ENCODE data around the gene CFAP70. TPM values are rescaled to one million over a fixed set of nuclear protein-coding genes. Genes with fewer than 3 reads are reported as not detected.

CFAP70 gene
- total and polyA plus RNA-seq, 5 experiments from 2014 or later = 0.31 to 9.0 (median 0.50) TPM

GRCh38 chr10:73205081-73205480 lies 153.6 kb downstream of the CFAP70 start:
- H3K36me3 Mint-ChIP-seq = peaks cover 8 to 19% (median 12%) of the 10 kb centered on the region in 3 donors

More at GRCh38 chr10:73205081-73205480, 153.6 kb downstream of the CFAP70 start:
- POLR2A ChIA-PET = interaction anchor here (0.6 kb wide), 1 partner anchor 602 kb away, joined by 3 read pairs; no protein-coding TSS in a partner anchor
- Mint-ChIP-seq H3K4me3 (no peak overlapping the region), H3K27me3 (no peaks in the 10 kb centered on the region), H3K27ac (no peak overlapping the region), H3K9me3 (peaks cover 0 to 5% (median 0%) of the 10 kb centered on the region in 9 donors), H3K4me1 (no peaks in the 10 kb centered on the region)
- ATAC-seq (no peak), DNase-seq (no peak)

Other genes with a start within 250 kb of the CFAP70 start
- gene NUDT13, start 248.4 kb downstream of the CFAP70 start, total RNA-seq = 1 to 10 TPM; 2.2 to 3.4 TPM
- 1 to 10 TPM; 1.0 to 1.7 (median 1.3) TPM for gene NUDT13, start 248.4 kb downstream of the CFAP70 start, polyA plus RNA-seq
- 10 to 100 TPM; 31.3 to 36.0 TPM for gene ECD, start 190.9 kb downstream of the CFAP70 start, total RNA-seq
- 10 to 100 TPM; 19.9 to 32.8 (median 31.5) TPM for gene ECD, start 190.9 kb downstream of the CFAP70 start, polyA plus RNA-seq
- 10 to 100 TPM; 20.3 to 21.5 TPM for gene FAM149B1, start 190.7 kb downstream of the CFAP70 start, total RNA-seq
- 1 to 10 TPM; 5.1 to 5.6 (median 5.4) TPM for gene FAM149B1, start 190.7 kb downstream of the CFAP70 start, polyA plus RNA-seq
- gene DNAJC9, start 111.6 kb downstream of the CFAP70 start, total RNA-seq = 10 to 100 TPM; 28.5 to 30.8 TPM
- gene DNAJC9, start 111.6 kb downstream of the CFAP70 start, polyA plus RNA-seq = 10 to 100 TPM; 27.5 to 28.7 (median 27.6) TPM
- 10 to 100 TPM; 51.3 to 54.3 TPM for gene MRPS16, start 106.2 kb downstream of the CFAP70 start, total RNA-seq
- gene MRPS16, start 106.2 kb downstream of the CFAP70 start, polyA plus RNA-seq = 100 to 1,000 TPM in 1 of 3 donors, 10 to 100 TPM in 2; 91.1 to 117 (median 92.4) TPM
- 100 to 1,000 TPM; 105 to 112 TPM for gene ANXA7, start 55.2 kb upstream of the CFAP70 start, total RNA-seq
- 100 to 1,000 TPM; 168 to 193 (median 179) TPM for gene ANXA7, start 55.2 kb upstream of the CFAP70 start, polyA plus RNA-seq
- 1 to 10 TPM; 5.9 to 6.2 TPM for gene MSS51, start 74.7 kb upstream of the CFAP70 start, total RNA-seq
- under 1 TPM in 2 of 3 donors, not detected in 1; 0.07 TPM for gene MSS51, start 74.7 kb upstream of the CFAP70 start, polyA plus RNA-seq
- 10 to 100 TPM; 33.9 to 35.0 TPM for gene PPP3CB, start 137.2 kb upstream of the CFAP70 start, total RNA-seq
- gene PPP3CB, start 137.2 kb upstream of the CFAP70 start, polyA plus RNA-seq = 1 to 10 TPM; 5.0 to 5.8 (median 5.8) TPM
- gene USP54, start 232.5 kb upstream of the CFAP70 start, total RNA-seq = 1 to 10 TPM; 5.4 to 7.3 TPM
- gene USP54, start 232.5 kb upstream of the CFAP70 start, polyA plus RNA-seq = 1 to 10 TPM in 1 of 3 donors, under 1 TPM in 2; 0.71 to 1.7 (median 0.99) TPM

Measured in naive thymus-derived CD8-positive, alpha-beta T cell (primary cell).